Activated B cell treated with CpG ODN at 0.5 μM for 24 hours (primary cell): ENCODE results near the gene POU6F1. TPM values are rescaled to one million over a fixed set of nuclear protein-coding genes. Genes with fewer than 3 reads are reported as not detected.

ENCODE experiments used
- ATAC-seq: fragments of 200-7000 bp; cut with Tn5 transposase; one replicate; pipeline ENCODE4 v1.10.0; 2021; ENCODE audit warnings: low read depth, mild to moderate bottlenecking, moderate library complexity
- CTCF ChIA-PET: fragments of 350-600 bp; sonication (Branson Sonifier 250); formaldehyde crosslinking; loops from one replicate; lab custom pipeline; 2021; ENCODE audit warnings: antibody characterized with exemption; lab: Charles Lee
- POLR2A ChIA-PET: fragments of 350-600 bp; sonication (Branson Sonifier 250); formaldehyde crosslinking; loops from one replicate; lab custom pipeline; 2021; ENCODE audit warnings: antibody characterized with exemption; lab: Charles Lee
- DNase-seq: peaks from one replicate; pipeline ENCODE4 v3.0.0; 2022
- H3K27ac Mint-ChIP-seq: one replicate; pipeline ENCODE4 v1.8.0; 2020; ENCODE audit warnings: mixed read lengths
- H3K27me3 Mint-ChIP-seq: one replicate; pipeline ENCODE4 v1.8.0; 2021; ENCODE audit warnings: mixed read lengths
- H3K36me3 Mint-ChIP-seq: one replicate; pipeline ENCODE4 v1.8.0; 2021; ENCODE audit warnings: low read depth, mixed read lengths
- H3K4me1 Mint-ChIP-seq: one replicate; pipeline ENCODE4 v1.8.0; 2021; ENCODE audit warnings: mixed read lengths
- H3K4me3 Mint-ChIP-seq: one replicate; pipeline ENCODE4 v1.8.0; 2020; ENCODE audit warnings: mild to moderate bottlenecking, mixed read lengths
- H3K9me3 Mint-ChIP-seq: one replicate; pipeline ENCODE4 v1.8.0; 2020; ENCODE audit warnings: mixed read lengths
- intact Hi-C: fragments of 100-400 bp; cut with micrococcal nuclease; formaldehyde crosslinking; loops from one replicate; pipeline ENCODE4 v1.15.1; 2024
- total RNA-seq: library from RNA; stranded (reverse); gene quantifications from 2 replicates; pipeline ENCODE4 v1.2.3, GENCODE V29; 2022
- TF ChIP-seq, protein P1 (sequence below): fragments of 200-600 bp; IDR thresholded peaks from one replicate; pipeline ENCODE4 v1.8.0; 2022; ENCODE audit warnings: antibody characterized with exemption, mild to moderate bottlenecking

Gene POU6F1
- total RNA-seq, 1 donor from 2014 or later = 26.2 TPM

DNA sequence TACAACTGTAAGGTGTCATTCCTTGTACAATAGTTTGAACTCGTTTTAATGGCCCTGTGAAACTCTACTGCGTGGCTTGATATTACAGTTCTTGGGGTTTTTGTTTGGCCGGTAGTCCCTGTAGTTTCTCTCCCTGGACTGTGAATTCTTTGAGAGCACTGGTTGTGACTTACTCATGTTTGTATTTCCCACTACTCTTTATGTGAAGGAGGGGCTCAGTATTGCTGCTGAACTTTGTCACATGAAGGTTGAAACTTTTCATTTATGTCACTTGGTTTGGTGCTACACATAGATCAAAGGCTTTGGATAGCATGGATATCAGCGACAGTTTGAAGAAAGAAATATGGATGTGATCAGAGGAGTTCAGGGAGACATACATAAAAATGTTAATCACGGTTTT lies 1.5 kb upstream of the POU6F1 start:
- peak overlapping the region; percentile 59 for H3K27ac Mint-ChIP-seq
- peak overlapping the region; percentile 55 for H3K4me3 Mint-ChIP-seq
- peaks cover 4% of the 10 kb centered on the region for H3K36me3 Mint-ChIP-seq
- no peaks in the 10 kb centered on the region for H3K27me3 Mint-ChIP-seq
- peaks cover 17% of the 10 kb centered on the region for H3K4me1 Mint-ChIP-seq
- DNase-seq (no peak), ATAC-seq (no peak)
- H3K9me3 Mint-ChIP-seq = no peaks in the 10 kb centered on the region
- TF ChIP-seq, protein P1, sequence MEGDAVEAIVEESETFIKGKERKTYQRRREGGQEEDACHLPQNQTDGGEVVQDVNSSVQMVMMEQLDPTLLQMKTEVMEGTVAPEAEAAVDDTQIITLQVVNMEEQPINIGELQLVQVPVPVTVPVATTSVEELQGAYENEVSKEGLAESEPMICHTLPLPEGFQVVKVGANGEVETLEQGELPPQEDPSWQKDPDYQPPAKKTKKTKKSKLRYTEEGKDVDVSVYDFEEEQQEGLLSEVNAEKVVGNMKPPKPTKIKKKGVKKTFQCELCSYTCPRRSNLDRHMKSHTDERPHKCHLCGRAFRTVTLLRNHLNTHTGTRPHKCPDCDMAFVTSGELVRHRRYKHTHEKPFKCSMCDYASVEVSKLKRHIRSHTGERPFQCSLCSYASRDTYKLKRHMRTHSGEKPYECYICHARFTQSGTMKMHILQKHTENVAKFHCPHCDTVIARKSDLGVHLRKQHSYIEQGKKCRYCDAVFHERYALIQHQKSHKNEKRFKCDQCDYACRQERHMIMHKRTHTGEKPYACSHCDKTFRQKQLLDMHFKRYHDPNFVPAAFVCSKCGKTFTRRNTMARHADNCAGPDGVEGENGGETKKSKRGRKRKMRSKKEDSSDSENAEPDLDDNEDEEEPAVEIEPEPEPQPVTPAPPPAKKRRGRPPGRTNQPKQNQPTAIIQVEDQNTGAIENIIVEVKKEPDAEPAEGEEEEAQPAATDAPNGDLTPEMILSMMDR = no peak
- intact Hi-C loops = loop anchor here (2.0 to 5.0 kb wide), 2 partner anchors 192 to 455 kb away; partner anchors contain the start of genes ATF1 and SLC11A2
- ChIA-PET CTCF (interaction anchor here (1.2 to 1.7 kb wide), 2 partner anchors 125 to 313 kb away, joined by 3 to 4 read pairs; no protein-coding TSS in a partner anchor), POLR2A (interaction anchor here (0.6 to 5.1 kb wide), 5 partner anchors 20 to 1815 kb away, joined by 4 to 198 read pairs (median 12); partner anchors contain the start of genes CSRNP2, DAZAP2, GALNT6 and SMAGP)

DNA sequence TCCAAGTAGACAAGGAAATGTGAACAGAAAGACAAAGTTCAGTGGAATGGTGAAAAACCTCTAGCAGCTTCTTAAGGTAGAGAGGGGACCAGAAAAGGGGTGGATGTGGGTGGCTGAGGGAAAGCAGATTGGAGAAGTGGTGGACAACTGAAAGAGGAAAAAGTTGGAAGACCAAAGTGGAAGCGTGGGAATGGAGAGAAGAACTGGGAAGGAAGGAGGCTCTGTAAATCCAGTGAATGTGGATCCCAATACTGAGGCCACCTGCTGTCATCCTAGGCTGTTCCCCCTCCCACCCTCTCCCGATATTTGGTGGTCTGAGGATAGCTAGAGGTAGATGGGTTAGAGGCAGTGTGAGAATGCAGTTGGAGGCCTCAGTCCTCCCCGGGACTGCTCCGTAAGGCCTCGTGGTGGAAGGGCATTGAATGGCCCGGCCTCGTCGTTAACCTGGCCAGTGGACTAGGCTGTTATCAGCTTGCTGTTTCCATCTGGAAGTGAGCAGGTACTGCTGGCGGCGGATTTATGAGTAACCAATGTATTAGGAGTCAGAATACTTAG lies 822 bp upstream of the POU6F1 start:
- intact Hi-C loops = loop anchor here (1.0 to 5.0 kb wide), 8 partner anchors 20 to 454 kb away; partner anchors contain the start of genes ATF1, CSRNP2, DAZAP2 and LETMD1
- Mint-ChIP-seq H3K9me3 (no peaks in the 10 kb centered on the region), H3K27me3 (no peaks in the 10 kb centered on the region), H3K36me3 (peaks cover 7% of the 10 kb centered on the region), H3K4me1 (peaks cover 17% of the 10 kb centered on the region), H3K27ac (peak overlapping the region; percentile 95), H3K4me3 (peak overlapping the region; percentile 91)
- TF ChIP-seq, protein P1 = no peak
- CTCF ChIA-PET = interaction anchor here (0.6 to 1.7 kb wide), 6 partner anchors 20 to 313 kb away, joined by 3 to 8 read pairs (median 6); partner anchors contain the start of gene DAZAP2
- ATAC-seq = no peak
- no peak for DNase-seq
- POLR2A ChIA-PET = interaction anchor here (0.6 to 5.1 kb wide), 23 partner anchors 12 to 1814 kb away, joined by 3 to 198 read pairs (median 7); partner anchors contain the start of genes ATF1, BIN2, CSRNP2 and DAZAP2

DNA sequence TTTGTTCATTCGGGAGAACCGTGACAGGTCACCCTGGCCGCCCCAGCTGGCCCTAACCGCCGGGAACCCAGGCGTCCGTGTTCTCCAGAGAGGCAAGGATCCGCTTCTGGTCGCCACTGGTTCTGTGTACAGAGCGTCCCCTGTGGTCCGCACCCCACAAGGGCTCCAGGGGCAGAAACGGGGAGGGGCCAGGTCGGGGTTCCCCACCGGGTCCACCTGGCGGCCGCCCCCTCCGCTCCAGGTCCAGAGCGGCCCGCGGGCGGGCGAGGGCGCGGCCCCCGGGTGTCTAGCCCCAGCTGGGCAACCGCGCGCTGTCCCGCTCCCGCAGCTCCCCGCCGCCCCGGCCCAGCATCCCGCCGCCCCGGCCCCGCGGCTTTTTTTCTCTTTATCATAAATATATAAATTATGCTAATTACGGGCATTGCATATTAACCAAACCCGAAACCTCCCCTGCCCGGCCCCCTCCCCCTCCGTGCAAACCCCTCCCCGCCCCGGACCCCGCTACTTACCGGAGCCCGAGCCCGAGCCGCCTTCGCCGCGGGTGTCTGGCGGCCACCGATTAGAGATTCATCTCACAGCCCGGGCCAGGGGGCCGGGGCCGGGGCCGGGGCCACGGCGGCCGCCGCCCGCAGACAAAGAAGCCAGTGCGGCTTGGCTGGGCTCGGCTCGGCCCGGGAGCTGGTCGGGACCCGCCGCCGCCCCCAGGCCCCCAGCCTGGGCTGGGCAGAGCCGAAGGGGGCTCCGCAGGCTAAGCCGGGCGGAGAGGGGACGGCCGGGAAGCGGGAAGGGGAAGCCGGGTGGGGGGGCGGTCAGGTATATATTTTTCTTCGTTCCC lies 512 bp downstream of the POU6F1 start:
- ChIA-PET POLR2A (interaction anchor here (0.6 to 5.1 kb wide), 41 partner anchors 10 to 1984 kb away, joined by 3 to 198 read pairs (median 5); partner anchors contain the start of genes ATF1, BIN2, CERS5 and CSRNP2), CTCF (interaction anchor here (0.6 to 1.7 kb wide), 10 partner anchors 9 to 315 kb away, joined by 3 to 8 read pairs (median 4); partner anchors contain the start of gene DAZAP2)
- H3K4me1 Mint-ChIP-seq = peaks cover 17% of the 10 kb centered on the region
- no peaks in the 10 kb centered on the region for H3K27me3 Mint-ChIP-seq
- H3K36me3 Mint-ChIP-seq = peaks cover 7% of the 10 kb centered on the region
- peak overlapping the region; percentile 91 for H3K4me3 Mint-ChIP-seq
- DNase-seq (peak; percentile 61), ATAC-seq (peak; percentile 53)
- no peaks in the 10 kb centered on the region for H3K9me3 Mint-ChIP-seq
- TF ChIP-seq, protein P1 = no peak
- peak overlapping the region; percentile 64 for H3K27ac Mint-ChIP-seq
- intact Hi-C loops = loop anchor here (1.0 to 5.0 kb wide), 2 partner anchors 53 to 190 kb away; partner anchors contain the start of genes SLC11A2 and SMAGP

GRCh38 chr12:51216642-51217041 lies 1.2 kb downstream of the POU6F1 start:
- intact Hi-C loops = loop anchor here (1.0 to 5.0 kb wide), 2 partner anchors 54 to 189 kb away; partner anchors contain the start of genes SLC11A2 and SMAGP
- TF ChIP-seq, protein P1 = no peak
- POLR2A ChIA-PET = interaction anchor here (0.6 to 5.1 kb wide), 14 partner anchors 23 to 792 kb away, joined by 3 to 198 read pairs (median 8); partner anchors contain the start of genes ATF1, BIN2, CSRNP2 and DAZAP2
- Mint-ChIP-seq H3K4me3 (peak overlapping the region; percentile 74), H3K36me3 (peaks cover 7% of the 10 kb centered on the region), H3K27ac (peak overlapping the region; percentile 64), H3K27me3 (no peaks in the 10 kb centered on the region), H3K9me3 (no peaks in the 10 kb centered on the region), H3K4me1 (peaks cover 17% of the 10 kb centered on the region)
- no peak for DNase-seq
- CTCF ChIA-PET = interaction anchor here (1.2 to 1.7 kb wide), 2 partner anchors 10 to 27 kb away, joined by 3 read pairs; no protein-coding TSS in a partner anchor
- no peak for ATAC-seq
